ENCODE data around the gene OSBPL5. TPM values are rescaled to one million over a fixed set of nuclear protein-coding genes. Genes with fewer than 3 reads are reported as not detected.

OSBPL5 gene
- total RNA-seq, 1 donor from 2014 or later, result 88.4 TPM

DNA sequence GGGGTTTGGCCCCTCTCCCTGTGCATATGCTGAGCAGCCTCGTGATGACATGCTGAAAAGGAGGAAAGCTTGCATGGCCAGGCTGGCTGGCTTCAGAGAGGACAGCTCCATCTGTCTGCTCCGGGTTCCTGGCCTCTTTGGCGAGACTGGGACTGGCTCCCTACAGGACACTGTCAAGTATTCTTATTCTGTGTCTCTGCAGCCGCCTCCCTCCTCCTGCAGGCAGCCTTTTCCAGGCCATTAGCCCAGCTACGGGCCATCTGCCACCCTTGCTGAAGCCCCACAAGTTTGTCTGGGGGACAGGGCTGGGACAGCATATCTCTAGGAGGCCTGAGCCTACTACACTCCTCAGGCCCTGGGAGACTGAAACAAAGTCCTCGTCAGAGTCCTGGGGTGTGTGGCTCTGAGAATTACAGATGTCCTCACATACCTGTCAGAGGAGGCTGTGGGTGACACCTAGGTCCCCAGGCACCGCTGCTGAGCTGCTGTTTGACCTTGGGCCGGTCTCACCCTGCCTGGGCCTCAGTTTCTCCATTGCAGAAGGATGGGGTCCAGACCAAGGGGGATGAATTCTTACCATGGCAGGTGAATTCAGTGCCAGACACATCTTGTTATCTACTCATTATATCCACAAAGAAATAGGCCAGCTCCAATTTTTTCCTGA, 42.5 kb upstream of the OSBPL5 start:
- Histone ChIP-seq H3K9me3 (no peaks in the 10 kb centered on the region), H3K27me3 (no peaks in the 10 kb centered on the region), H3K27ac (no peak overlapping the region), H3K4me1 (peaks cover 12% of the 10 kb centered on the region), H3K4me3 (no peak overlapping the region), H3K36me3 (no peaks in the 10 kb centered on the region)
- TF ChIP-seq POLR2AphosphoS5 (IDR thresholded peaks at IDR 0.05; ENCODE audit: insufficient read depth in 1 of 2, low read depth in 1 of 2) (no peak), POLR2A (IDR thresholded peaks at IDR 0.05) (no peak)
- TF ChIP-seq, protein P1, sequence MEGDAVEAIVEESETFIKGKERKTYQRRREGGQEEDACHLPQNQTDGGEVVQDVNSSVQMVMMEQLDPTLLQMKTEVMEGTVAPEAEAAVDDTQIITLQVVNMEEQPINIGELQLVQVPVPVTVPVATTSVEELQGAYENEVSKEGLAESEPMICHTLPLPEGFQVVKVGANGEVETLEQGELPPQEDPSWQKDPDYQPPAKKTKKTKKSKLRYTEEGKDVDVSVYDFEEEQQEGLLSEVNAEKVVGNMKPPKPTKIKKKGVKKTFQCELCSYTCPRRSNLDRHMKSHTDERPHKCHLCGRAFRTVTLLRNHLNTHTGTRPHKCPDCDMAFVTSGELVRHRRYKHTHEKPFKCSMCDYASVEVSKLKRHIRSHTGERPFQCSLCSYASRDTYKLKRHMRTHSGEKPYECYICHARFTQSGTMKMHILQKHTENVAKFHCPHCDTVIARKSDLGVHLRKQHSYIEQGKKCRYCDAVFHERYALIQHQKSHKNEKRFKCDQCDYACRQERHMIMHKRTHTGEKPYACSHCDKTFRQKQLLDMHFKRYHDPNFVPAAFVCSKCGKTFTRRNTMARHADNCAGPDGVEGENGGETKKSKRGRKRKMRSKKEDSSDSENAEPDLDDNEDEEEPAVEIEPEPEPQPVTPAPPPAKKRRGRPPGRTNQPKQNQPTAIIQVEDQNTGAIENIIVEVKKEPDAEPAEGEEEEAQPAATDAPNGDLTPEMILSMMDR (IDR thresholded peaks at IDR 0.05), result no peak
- DNase-seq (ENCODE audit: extremely low spot score in 2 of 2), result no peak
- intact Hi-C loops (cut with DNase I), result no loop called here

DNA sequence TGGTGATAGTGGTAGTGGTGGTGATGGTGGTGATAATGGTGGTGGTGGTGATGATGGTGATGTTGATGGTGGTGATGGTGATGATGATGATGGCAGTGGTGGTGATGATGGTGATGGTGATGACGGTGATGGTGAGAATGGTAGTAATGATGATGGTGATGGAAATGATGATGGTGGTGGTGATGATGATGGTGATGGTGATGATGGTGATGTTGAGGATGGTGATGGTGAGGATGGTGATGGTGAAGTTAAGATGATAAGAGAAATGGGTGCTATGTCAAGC, 41.8 kb upstream of the OSBPL5 start:
- Histone ChIP-seq H3K27ac (no peak overlapping the region), H3K36me3 (no peaks in the 10 kb centered on the region), H3K27me3 (no peaks in the 10 kb centered on the region), H3K4me3 (no peak overlapping the region), H3K4me1 (peaks cover 12% of the 10 kb centered on the region), H3K9me3 (no peaks in the 10 kb centered on the region)
- intact Hi-C loops (cut with DNase I), result no loop called here
- no peak for DNase-seq (ENCODE audit: extremely low spot score in 2 of 2)
- no peak for TF ChIP-seq POLR2AphosphoS5 (IDR thresholded peaks at IDR 0.05; ENCODE audit: insufficient read depth in 1 of 2, low read depth in 1 of 2)
- TF ChIP-seq, protein P1 (IDR thresholded peaks at IDR 0.05), result no peak
- TF ChIP-seq POLR2A (IDR thresholded peaks at IDR 0.05), result no peak

DNA sequence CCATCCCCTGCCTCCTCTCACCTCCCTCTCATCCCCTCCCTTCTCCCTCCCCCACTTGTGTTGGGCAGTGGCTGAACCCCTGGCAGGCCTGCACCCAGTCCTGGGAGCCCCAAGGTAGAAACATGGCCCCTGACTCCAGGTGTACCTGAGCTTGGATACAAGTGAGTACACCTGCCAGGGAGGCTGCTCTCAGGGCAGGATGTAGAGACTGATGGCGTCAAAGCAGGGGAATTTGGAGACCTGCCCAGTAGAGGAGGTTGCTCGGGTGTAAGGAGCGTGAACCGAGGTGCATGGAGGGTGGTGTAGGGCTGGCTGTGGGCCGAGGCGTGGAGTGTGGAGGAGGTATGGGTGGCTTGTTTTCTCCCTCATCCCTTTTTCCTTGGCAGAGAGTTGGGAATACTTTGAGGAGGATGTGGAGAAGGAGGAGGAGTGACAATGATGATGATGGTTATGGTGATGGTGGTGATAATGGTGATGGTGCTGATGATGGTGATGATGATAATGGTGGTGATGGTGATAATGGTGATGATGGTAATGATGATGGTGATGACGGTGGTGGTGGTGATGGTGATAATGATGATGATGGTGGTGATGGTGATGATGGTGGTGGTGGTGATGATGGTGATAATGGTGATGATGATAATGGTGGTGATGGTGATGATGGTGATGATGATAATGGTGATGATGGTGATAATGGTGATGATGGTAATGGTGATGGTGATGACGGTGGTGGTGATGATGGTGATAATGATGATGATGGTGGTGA, 41.2 kb upstream of the OSBPL5 start:
- DNase-seq (ENCODE audit: extremely low spot score in 2 of 2), result no peak
- Histone ChIP-seq H3K27me3 (no peaks in the 10 kb centered on the region), H3K27ac (no peak overlapping the region), H3K9me3 (no peaks in the 10 kb centered on the region), H3K4me1 (peaks cover 12% of the 10 kb centered on the region), H3K36me3 (no peaks in the 10 kb centered on the region), H3K4me3 (no peak overlapping the region)
- intact Hi-C loops (cut with DNase I), result no loop called here
- TF ChIP-seq, protein P1 (IDR thresholded peaks at IDR 0.05), result no peak
- TF ChIP-seq POLR2AphosphoS5 (IDR thresholded peaks at IDR 0.05; ENCODE audit: insufficient read depth in 1 of 2, low read depth in 1 of 2) (no peak), POLR2A (IDR thresholded peaks at IDR 0.05) (no peak)

DNA sequence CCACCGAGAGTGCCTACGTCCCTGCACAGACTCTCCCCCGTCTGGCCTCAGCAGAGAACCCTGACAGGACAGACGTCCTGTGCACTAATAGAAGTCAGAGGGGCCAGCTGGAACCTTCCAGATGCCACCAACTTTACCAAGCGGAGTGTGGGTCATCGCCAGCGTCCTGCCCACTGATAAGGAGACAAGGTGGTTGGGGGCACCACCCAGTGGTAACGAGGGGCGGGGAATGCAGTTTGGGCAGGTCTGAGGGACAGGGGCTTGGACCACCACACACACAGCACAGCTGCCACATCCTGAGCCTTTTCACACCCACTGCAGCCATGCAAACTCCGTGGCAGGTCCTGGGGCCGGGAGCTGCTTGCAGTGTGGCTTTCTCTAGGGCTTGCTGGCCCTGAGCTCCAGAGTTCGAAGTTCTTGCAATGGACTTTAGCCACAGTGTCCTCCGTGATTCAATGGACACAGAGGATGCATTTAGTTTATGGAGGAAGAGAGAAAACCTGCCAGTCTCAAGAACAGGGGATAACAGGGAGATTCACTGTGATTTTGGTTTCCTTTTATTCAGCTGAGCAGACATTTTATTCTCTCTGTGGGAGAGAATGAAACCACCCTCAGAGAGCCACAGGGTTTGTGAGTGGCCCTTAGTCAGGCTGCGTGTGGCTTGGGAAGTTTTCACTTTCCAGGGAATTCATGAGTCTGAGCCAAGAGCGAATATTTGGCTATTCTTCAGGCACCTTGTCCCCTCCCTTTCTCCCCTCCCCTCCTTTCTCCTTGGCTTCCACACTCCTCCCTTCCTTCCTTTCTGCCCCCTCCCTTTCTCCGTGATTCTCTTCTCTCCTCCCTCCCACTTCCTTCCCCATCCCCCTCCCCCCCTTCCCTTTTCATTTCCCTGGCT, 40.4 kb upstream of the OSBPL5 start:
- TF ChIP-seq, protein P1 (IDR thresholded peaks at IDR 0.05), result no peak
- no peak for TF ChIP-seq POLR2A (IDR thresholded peaks at IDR 0.05)
- no peak for TF ChIP-seq POLR2AphosphoS5 (IDR thresholded peaks at IDR 0.05; ENCODE audit: insufficient read depth in 1 of 2, low read depth in 1 of 2)
- Histone ChIP-seq H3K27ac (no peak overlapping the region), H3K36me3 (no peaks in the 10 kb centered on the region), H3K4me1 (peaks cover 12% of the 10 kb centered on the region), H3K9me3 (no peaks in the 10 kb centered on the region), H3K4me3 (no peak overlapping the region), H3K27me3 (no peaks in the 10 kb centered on the region)
- DNase-seq (ENCODE audit: extremely low spot score in 2 of 2), result no peak
- intact Hi-C loops (cut with DNase I), result no loop called here
